Neural cell (in vitro differentiated cells): Measurements from ENCODE around the gene IRF7.

Source experiments
- EP300 ChIP-seq: fragments of 450-650 bp; conservative IDR thresholded peaks from 2 replicates; pipeline ENCODE4 v1.6.1; 2014; ENCODE audit warnings: antibody characterized with exemption, mild to moderate bottlenecking, moderate library complexity; ENCODE audit not compliant: poor library complexity, severe bottlenecking
- EZH2 ChIP-seq: fragments of 200-600, 300-800 bp; shearing (Covaris generic), sonication (generic); IDR thresholded peaks from 2 replicates; pipeline ENCODE4 v1.6.1; 2014; ENCODE audit warnings: antibody characterized with exemption, low read length, borderline replicate concordance, mild to moderate bottlenecking; ENCODE audit not compliant: insufficient read depth, poor library complexity, severe bottlenecking
- TF ChIP-seq, protein P1 (sequence below): fragments of 450-650 bp; IDR thresholded peaks from 2 replicates; pipeline ENCODE4 v1.5.1; 2014; ENCODE audit warnings: antibody characterized with exemption, mild to moderate bottlenecking, moderate library complexity; ENCODE audit not compliant: poor library complexity, severe bottlenecking

DNA sequence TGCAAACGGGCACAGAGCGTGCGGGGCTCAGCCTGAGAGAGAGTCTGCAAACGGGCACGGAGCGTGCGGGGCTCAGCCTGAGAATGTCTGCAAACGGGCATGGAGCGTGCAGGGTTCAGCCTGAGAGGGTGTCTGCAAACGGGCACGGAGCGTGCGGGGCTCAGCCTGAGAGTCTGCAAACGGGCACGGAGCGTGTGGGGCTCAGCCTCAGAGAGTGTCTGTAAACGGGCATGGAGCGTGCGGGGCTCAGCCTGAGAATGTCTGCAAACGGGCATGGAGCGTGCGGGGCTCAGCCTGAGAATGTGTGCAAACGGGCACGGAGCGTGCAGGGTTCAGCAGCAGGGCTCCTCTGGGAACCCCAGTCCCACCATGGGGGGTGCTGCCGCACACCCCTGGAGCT lies 26.0 kb downstream of the IRF7 start:
- TF ChIP-seq EZH2 (no peak), EP300 (no peak)
- TF ChIP-seq, protein P1, sequence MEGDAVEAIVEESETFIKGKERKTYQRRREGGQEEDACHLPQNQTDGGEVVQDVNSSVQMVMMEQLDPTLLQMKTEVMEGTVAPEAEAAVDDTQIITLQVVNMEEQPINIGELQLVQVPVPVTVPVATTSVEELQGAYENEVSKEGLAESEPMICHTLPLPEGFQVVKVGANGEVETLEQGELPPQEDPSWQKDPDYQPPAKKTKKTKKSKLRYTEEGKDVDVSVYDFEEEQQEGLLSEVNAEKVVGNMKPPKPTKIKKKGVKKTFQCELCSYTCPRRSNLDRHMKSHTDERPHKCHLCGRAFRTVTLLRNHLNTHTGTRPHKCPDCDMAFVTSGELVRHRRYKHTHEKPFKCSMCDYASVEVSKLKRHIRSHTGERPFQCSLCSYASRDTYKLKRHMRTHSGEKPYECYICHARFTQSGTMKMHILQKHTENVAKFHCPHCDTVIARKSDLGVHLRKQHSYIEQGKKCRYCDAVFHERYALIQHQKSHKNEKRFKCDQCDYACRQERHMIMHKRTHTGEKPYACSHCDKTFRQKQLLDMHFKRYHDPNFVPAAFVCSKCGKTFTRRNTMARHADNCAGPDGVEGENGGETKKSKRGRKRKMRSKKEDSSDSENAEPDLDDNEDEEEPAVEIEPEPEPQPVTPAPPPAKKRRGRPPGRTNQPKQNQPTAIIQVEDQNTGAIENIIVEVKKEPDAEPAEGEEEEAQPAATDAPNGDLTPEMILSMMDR = no peak
